Epithelial cell of prostate (primary cell): Measurements from ENCODE around the gene F8.

ENCODE experiments used
- DNase-seq: peaks from one replicate; pipeline ENCODE4 v3.0.0-alpha.2; 2011; ENCODE audit warnings: low read depth, low spot score
- H3K27ac ChIP-seq: fragments of 450-650 bp; 2 replicates; pipeline ENCODE4 v1.5.1; 2017; ENCODE audit warnings: mild to moderate bottlenecking

F8 gene

DNA sequence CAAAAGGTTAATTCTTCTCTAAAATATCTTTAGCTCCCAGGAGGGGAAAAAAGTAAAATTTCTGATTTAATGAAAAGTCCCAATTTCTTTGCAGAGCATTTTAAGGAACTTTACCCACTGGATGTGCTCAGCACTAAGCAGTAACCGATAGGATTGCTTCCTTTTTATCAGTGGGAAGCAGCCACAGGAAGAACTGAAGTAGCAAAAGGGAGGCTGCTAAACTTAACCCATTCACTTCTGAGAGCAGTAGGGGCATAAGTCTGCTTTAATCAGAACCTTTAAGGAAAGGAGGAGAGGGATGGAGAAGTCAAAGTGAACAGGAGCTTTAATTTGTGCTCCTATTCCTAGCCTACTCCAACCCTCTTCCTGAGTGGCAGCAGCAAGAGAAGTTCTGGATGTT lies at the start of gene F8:
Gene F8 (minus strand): TSS at position 139 of the 400 bp plus-strand sequence. CDS start 171 bp downstream, outside the sequence.
- H3K27ac ChIP-seq, result no peak within 1 kb of the TSS
- DNase-seq, result no peak

- DNase-seq, result no peak
- H3K27ac ChIP-seq, result peak overlapping the region; percentile 61
Observed at GRCh38 chrX:155071694-155072280, 49.3 kb upstream of the F8 start.

GRCh38 chrX:155070975-155071693 lies 48.6 kb upstream of the F8 start, which contains the start of the genes BRCC3, CMC4 and MTCP1:
Gene BRCC3, plus strand, starts transcription at chrX:155071508. Its CDS starts 20 bp downstream, at chrX:155071528.
Gene CMC4, minus strand, starts transcription at chrX:155071136. Its CDS starts 7,113 bp downstream, at chrX:155064023.
Gene MTCP1, minus strand, starts transcription at chrX:155071136. Its CDS starts 5,126 bp downstream, at chrX:155066010.
- peak within 1 kb of the TSS; percentile 61 for H3K27ac ChIP-seq
- no peak for DNase-seq

- DNase-seq, result no peak
- H3K27ac ChIP-seq, result peak overlapping the region; percentile 61
Observed at GRCh38 chrX:155070663-155070974, 48.1 kb upstream of the F8 start.

- peak overlapping the region; percentile 61 for H3K27ac ChIP-seq
Observed at GRCh38 chrX:155070038-155070437, 47.5 kb upstream of the F8 start.

GRCh38 chrX:155069414-155069813 lies 46.9 kb upstream of the F8 start:
- H3K27ac ChIP-seq, result no peak overlapping the region

More at GRCh38 chrX:155070038-155070437, 47.5 kb upstream of the F8 start:
- DNase-seq, result no peak

DNA sequence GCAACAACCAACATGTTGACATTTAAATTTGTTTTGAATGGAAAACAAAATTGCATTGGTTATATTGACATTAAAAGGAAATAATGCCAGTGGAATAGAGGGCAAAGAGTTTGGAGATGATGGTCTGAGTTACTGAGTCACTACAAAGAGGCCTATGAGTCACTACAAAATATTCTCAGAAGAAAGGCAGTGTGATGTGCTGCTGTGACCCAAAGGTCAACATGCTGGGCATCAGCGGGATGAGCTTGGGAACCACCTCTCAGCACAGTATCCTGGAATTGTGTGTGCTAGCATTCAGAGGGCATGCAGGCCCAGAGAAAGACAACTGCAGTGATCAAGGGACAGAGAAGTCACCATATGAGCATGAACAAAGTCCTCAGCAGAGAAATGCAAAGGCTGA lies 45.6 kb upstream of the F8 start:
- H3K27ac ChIP-seq, result no peak overlapping the region
- no peak for DNase-seq

More at GRCh38 chrX:155069414-155069813, 46.9 kb upstream of the F8 start:
- no peak for DNase-seq

DNA sequence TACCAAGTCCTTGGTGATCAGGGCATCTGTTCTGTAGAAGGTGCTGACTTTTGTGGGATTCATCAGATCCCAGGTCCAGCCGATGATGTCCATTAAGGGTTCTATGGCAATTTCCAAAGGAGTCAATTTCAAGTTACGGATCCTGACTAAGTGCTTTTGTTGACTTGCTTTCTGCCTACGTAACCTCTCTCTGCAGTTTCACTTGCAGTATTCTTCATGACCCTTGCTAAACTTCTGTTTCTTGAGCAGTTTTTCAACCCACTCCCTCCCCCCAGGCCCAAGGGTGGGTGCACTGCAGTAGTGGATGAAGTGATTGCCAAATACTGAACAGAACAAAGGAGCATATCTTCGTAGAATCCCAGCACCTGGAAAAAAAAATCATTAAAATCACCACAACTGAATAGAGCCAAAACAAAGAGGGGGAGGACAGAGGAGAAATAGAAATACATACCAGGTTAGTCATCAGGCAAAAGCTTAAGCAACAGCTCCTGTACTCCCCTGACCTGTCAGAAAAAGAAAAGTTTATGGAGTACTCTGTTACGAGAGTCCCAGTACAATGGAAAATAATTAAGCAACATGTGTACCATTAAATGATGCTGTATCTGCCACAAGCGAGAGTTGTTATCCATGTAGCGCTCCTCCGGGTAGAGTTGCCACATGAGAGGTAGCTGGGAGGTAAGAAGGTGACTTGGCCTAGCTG lies 42.7 kb upstream of the F8 start:
- no peak for DNase-seq
- peak overlapping the region; percentile 29 for H3K27ac ChIP-seq

DNA sequence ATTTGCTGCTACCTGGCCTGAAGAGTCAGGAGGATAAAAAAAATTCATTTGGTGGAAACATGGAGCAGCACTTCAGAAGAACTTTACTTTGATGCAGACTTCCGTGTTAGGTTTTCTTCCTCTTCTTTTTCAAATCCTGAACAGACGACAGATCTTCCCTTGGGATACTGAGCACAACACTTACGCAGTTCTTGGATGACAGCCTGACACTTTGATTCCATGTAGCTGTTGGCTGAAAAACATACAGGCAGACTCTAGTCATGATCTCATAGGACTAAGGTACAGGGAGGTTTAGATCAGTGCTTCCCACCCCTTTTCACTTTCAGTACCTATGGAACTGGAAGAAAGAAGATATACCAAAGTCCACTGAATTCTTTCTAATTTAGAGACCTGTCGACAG lies 39.2 kb upstream of the F8 start:
- H3K27ac ChIP-seq, result no peak overlapping the region
- DNase-seq, result no peak

DNA sequence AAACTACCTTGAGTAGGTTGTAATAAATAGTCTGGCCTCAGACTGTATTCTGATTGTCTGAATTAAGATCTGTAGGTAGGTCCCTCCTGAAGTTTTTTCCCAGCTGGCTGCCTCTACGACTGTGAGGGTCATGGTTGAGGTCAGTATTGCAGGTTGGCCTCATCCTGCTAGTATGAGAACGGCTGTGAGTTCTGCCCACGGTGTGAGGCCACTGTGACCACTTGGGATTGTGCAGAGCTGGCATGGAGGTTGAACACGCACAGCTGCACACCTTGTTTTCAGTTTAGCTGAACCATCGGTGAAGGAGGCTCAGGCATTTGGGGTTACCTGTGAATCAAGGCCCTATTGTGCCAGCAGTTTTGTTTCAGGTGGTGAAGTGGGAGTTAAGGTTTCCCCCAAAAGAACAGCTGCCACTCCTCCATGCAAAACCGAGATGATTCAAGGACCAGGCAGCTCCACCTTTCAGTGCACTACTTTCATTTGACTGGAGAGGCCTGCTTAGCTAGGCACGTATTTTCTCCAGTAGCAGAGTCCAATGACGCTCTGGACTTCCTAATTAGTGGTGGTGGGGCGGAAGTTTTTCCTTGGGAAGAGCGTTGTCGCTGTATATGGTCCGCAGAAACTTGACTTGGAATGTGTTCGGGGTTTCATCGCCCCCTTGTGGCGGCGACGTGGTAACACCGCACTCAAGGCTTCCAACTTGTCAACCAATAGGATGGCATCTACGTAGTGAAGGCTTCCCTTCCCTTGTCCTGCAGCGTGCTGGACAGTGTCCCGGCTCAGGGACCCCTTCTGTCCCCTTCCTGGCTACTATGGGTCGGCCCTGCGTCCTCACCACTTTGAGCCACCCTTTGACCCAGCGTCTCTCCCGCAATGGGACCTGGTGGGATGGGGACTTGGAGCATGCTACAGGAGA lies 34.6 kb upstream of the F8 start:
- H3K27ac ChIP-seq, result no peak overlapping the region
- no peak for DNase-seq

GRCh38 chrX:155056471-155056870 lies 33.9 kb upstream of the F8 start:
- no peak overlapping the region for H3K27ac ChIP-seq
- no peak for DNase-seq

DNA sequence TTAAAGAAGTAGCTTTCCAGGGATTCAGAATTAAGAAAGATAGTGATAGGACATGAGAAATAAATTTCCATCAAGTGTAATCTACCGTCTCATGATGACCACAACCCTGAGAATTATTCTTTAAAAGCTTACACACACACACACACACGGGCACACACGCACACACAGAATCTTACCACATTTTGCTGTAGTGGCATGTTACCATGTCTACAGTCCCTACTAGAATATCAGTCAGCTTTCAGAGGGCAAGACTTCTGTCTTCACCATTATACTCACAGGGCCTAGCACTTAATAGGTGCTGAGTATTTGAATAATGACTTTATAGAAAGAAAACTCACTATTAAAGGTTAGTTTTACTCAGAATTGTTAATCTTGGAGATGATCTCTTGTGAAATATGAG lies 33.0 kb upstream of the F8 start:
- no peak for DNase-seq
- no peak overlapping the region for H3K27ac ChIP-seq

DNA sequence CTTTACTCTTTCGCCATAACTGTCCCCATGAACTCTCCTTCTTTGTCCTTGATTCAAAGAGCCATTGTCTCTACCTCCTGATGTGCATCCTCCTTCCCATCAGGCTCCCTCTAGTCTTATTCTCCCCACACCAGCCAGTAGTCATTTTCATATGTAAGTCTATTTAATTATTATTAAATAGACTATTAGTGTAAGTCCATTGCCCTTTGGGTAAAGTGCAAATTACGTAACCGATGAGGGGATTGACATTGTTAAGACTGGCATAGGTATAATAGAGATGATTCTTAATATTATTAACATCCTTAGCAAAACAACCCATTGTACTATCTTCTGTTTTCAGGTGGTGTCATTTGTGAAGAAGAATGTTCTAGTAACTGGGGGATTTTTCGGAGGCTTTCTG lies 31.7 kb upstream of the F8 start:
- DNase-seq, result no peak
- no peak overlapping the region for H3K27ac ChIP-seq

DNA sequence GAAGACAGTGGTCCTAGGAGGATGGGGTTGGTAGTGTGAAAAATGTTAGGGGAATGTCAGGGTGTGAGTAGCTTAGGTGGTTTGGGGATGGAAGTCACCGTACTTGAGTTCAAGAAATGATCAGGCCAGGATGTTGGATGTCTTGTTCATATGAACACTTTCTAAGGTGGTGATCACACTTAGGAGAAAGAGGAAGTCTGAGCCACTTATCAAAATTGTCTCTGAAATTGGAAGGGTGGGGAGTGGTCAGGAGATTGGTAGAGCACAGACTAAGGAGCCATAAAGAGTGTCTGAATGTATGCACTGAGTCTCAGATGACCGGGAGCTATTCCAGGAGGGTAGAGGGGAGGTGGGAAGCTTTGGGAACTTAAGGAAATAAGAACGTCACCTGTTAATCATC lies 31.1 kb upstream of the F8 start:
- DNase-seq, result no peak
- H3K27ac ChIP-seq, result no peak overlapping the region

DNA sequence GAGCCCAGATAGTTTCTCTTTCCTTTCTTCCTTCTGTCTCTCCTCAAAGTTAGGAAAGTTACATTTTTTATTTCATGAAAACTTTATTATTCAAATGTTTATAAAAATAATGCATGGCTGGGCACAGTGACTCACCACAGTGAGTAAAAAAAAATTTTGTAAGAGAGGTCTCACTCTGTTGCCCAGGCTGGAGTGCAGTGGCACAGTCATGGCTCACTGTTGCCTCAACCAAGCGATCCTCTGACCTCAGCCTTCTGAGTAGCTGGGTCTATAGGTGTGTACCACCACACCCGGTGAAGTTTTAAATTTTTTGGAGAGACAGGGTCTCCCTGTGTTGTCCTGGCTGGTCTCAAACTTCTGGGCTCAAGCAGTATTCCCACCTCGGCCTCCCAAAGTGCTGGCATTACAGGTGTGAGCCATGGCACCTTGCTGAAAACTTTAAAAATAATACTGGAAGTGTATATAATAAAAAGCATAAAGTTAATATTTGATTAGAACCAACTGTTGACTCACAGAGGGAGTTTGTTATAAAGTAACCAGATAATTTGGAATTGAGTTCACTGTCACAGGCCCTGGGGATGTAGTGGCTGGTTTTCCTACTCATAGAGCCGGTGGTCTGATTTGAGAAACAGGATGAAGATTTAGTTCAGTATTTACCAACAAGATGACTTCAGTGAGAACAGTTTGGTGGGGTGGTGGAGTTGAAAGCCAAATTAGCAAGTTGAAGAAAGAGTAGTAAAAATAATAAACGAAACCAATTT lies 30.4 kb upstream of the F8 start:
- DNase-seq, result no peak
- no peak overlapping the region for H3K27ac ChIP-seq

GRCh38 chrX:155048977-155049619 lies 26.6 kb upstream of the F8 start:
- no peak for DNase-seq

GRCh38 chrX:155046811-155047528 lies 24.4 kb upstream of the F8 start:
- no peak overlapping the region for H3K27ac ChIP-seq
- DNase-seq, result no peak

More at GRCh38 chrX:155048977-155049619, 26.6 kb upstream of the F8 start:
- no peak overlapping the region for H3K27ac ChIP-seq

- DNase-seq, result no peak
- H3K27ac ChIP-seq, result no peak overlapping the region
Observed at GRCh38 chrX:155046129-155046810, 23.7 kb upstream of the F8 start.
